Superior temporal gyrus (tissue), 1 donor: ENCODE data around the gene NKAIN4.
"Not testable (repeated sequence)": the region's sequence is repeated elsewhere in the genome, so short reads cannot be mapped to it uniquely, and the experiment has no call there.

Experiments used
- DNase-seq: peaks from one replicate; pipeline ENCODE4 v3.0.0-alpha.2; 2016; ENCODE audit errors: extremely low spot score

Gene NKAIN4

GRCh38 chr20:63238031-63238430 lies 16.2 kb downstream of the NKAIN4 start:
- DNase-seq = no peak

- DNase-seq = no peak
Measured at GRCh38 chr20:63236116-63236837, 18.0 kb downstream of the NKAIN4 start.

GRCh38 chr20:63235399-63235983 lies 18.8 kb downstream of the NKAIN4 start, which contains the start of gene BIRC7:
BIRC7 (plus strand) TSS chr20:63235905; CDS start chr20:63236097, 192 bp downstream.
- DNase-seq = no peak

DNA sequence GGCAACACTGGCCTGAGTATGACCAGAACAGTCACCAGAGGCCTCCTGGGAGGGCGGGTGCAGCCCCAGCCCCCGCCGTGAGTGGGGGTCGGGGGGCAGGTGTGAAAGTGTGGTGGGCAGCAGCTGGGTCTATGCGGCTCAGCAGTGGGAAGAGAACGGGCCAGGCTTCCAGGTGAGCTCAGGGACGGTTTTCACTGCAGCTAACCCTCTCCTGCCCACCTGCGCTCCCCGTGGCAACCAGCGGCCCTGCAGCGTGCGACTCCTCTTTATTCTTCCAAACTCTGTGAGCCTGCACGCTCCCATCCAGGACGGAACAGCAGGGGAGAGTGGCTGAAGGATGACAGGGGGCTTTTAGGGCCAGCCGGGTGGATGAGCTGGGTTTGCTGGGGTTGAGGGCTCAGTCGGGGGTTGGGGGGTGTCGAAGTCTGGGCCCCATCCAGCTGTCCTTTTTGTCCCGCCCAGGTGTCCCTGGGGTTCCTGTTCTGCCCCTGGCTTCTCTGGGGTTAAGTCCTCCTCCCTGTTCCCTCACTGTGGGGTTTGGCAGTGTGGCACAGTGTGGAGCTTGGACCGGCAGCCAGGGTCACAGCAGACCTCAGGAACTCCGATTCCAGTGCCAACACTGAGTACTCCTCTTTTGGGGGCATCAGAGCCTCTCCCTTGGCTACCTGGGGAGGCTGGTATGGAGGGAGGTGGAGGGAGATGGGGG lies 19.4 kb downstream of the NKAIN4 start:
- DNase-seq = no peak

- DNase-seq = no peak
Measured at GRCh38 chr20:63233924-63234323, 20.3 kb downstream of the NKAIN4 start.

GRCh38 chr20:63233061-63233344 lies 21.3 kb downstream of the NKAIN4 start:
- DNase-seq = no peak

GRCh38 chr20:63232235-63233060 lies 21.8 kb downstream of the NKAIN4 start:
- DNase-seq = no peak

GRCh38 chr20:63230800-63231268 lies 23.4 kb downstream of the NKAIN4 start:
- DNase-seq = peak; percentile 69

- DNase-seq = no peak
Measured at GRCh38 chr20:63228806-63229205, 25.5 kb downstream of the NKAIN4 start.

GRCh38 chr20:63227260-63227659 lies 27.0 kb downstream of the NKAIN4 start:
- DNase-seq = no peak

DNA sequence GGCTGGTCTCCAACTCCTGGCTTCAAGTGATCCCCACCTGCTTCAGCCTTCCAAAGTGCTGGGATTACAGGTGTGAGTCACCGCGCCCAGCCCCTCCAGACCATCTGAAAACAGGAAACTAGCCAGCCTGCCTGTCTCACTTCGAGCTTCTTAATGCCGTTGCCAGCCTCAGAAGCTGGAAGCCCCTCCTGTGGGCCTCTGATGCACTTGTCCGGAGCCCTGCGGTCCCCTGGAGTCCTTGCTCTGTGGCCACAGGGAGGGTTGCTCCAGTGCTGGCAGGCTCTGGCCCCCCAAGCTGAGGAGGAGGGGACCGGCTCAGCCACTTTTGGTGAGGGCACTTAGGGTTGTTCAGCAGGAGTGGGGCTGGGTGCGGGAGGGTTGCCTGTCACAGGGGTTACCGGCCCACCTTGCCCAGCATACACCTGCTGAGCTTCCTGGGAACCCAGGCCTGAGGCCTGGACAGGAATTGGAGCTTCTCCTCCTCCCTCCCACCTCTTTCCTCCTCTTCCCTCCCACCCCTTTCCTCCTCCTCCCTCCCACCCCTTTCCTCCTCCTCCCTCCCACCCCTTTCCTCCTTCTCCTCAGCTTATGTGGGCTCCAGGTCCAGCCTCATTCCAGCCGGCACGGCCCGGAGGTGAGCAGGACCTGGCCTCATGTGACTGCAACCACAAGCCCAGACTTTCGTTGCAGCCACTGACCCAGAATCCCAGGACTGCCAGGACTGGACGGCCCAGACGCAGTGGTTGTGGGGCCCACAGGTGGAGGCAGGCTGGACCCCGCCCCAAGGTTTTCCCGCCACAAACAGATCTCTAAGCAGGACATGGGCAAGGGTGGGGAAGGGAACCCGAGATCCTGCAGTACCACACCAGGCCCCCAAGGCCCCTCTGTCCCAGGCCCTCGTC lies 28.0 kb downstream of the NKAIN4 start:
- DNase-seq = no peak

GRCh38 chr20:63225082-63225454 lies 29.2 kb downstream of the NKAIN4 start:
- no peak for DNase-seq

DNA sequence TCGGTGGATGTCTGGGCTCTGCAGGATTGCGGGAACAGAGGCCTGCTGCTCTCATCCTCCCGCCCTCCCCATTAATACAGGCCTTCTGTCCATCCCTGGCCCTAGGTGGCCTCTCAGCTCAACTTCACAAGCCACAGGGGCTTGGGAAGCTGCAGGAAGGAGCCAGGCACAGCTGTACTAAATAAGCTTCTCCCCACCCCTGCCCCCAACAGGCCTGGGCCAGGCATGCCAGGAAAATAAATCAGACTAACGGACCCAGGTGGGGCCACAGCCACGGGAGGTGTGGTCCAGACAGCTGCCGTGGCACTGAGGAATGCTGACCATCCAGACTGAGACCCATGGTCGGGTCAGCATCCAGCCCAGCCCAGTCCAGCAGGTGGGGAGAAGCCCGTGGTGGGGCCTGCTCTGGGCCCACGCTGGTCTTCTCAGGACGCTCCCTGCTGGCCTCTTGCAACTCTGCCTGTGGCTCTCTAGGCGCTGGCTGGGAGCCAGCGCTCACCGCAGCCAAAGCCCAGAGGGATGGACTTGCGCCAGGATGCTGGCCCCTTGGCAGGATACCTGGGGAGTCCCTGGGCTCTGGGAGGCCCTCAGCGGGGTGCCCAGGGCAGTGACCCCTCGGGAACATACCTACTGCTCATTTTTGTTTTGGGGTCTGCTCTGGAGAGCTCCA lies 29.7 kb downstream of the NKAIN4 start:
- no peak for DNase-seq

- no peak for DNase-seq
Measured at GRCh38 chr20:63223826-63224207, 30.4 kb downstream of the NKAIN4 start.

DNA sequence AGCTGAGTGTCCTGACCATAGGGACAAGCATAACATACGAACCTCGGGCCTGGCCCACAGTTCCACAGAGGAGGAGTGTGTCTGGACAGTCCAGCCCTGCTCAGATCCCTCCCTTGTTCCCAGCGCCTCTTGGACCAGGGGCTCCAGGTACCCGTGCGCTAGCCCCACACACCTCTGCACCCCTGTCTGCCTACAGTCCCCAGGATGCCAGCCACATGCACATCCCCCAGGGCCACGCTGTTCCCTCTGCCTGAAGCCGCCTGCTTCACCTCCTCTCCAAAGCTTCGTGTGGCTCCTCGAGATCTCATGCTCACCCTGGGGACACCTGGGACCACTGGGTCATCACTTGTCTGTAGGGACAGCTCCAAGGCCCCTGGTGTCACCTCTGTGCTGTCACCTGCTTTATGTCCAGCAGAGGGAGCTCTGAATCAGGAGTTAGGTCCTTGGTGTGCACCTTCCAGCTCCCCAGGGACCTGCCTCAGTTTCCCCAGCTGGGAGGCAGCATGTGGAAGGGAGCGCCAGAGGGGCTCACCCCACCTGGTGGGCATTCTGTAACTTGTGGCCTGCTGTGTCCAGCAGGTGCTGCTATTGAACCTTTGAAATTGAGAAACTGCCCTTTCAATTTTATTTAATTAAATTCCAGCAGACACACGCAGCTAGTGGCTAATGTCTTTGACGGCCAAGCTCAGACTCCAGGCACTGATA lies 31.0 kb downstream of the NKAIN4 start:
- DNase-seq = peak; percentile 71

DNA sequence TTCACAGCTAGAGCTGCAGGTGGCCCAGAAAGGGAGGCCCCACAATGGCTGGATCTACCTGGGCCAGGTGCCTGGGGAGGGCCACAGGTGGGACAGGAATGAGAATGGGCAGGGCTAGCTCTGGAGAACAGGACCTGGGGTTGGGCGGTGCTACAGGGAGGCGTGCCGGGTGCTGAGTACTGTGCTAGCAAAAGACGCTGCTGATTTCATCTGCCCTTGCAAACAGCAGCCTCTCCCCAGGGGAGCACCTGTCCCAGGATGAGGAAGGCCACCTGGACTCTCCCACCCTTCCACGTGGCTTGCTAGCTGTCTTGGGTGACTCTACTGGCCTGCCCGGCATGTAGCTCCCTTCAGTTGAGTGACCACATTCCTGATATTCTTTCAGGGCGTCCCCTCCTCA lies 31.7 kb downstream of the NKAIN4 start:
- no peak for DNase-seq

DNA sequence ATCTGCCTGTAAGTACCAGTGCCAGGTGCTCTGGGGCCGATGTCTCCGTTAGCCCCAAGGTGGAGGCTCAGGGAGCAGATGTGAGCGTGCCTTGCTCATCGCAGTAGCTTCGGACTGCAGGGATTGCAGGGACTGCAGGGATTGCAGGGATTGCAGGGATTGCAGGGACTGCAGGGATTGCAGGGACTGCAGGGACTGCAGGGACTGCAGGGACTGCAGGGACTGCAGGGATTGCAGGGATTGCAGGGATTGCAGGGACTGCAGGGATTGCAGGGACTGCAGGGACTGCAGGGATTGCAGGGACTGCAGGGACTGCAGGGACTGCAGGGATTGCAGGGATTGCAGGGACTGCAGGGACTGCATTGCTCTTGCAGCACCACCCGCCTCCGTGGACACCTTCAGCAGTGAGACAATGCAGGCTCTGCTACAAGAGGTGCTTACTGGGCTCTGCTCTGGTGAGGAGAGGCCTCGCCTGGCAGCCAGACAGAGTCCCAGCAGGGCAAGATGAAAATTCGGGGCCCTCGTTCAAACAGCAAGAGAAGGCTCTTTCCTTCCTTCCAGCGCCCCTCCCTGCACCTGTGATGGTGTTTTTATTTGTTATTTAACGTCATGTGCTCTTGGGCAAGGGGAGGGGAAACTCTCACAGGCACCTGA lies 32.7 kb downstream of the NKAIN4 start:
- DNase-seq = not testable (repeated sequence)

- DNase-seq = no peak
Measured at GRCh38 chr20:63220696-63221399, 33.4 kb downstream of the NKAIN4 start.
